K562 (cell line): ENCODE results near the gene CSNK2A1. TPM values are rescaled to one million over a fixed set of nuclear protein-coding genes. Genes with fewer than 3 reads are reported as not detected.

Source experiments
- CHD2 ChIP-seq: IDR thresholded peaks from 2 replicates; pipeline ENCODE4 v1.6.1; 2011; ENCODE audit warnings: low read depth, low read length
- GABPA ChIP-seq: fragments of 200-800 bp; sonication (Bioruptor generic); conservative IDR thresholded peaks from 2 replicates; pipeline ENCODE4 v1.6.1; 2016; ENCODE audit warnings: low read depth, missing genetic modification characterization, missing compliant biosample characterization
- MAFF ChIP-seq: IDR thresholded peaks from 2 replicates; pipeline ENCODE4 v1.6.1; 2012; ENCODE audit warnings: low read length, improper control_type of control experiment
- MAZ ChIP-seq, 2 experiments: fragments of 450-650 bp in 1 of 2; sonication (generic) in 1 of 2; formaldehyde crosslinking; IDR thresholded peaks in 1 of 2; conservative IDR thresholded peaks in 1 of 2; 2 replicates each; pipeline versions ENCODE4 v1.4.0 to v1.5.0; 2020; ENCODE audit warnings: mild to moderate bottlenecking in 1 of 2, missing genetic modification reagents in 1 of 2
- MBD2 ChIP-seq: sonication (generic); IDR thresholded peaks from 2 replicates; pipeline ENCODE4 v1.6.1; 2016; ENCODE audit warnings: low read depth, borderline replicate concordance
- MLLT1 ChIP-seq, 2 experiments: fragments of 450-650 bp; IDR thresholded peaks; 2 replicates each; pipeline ENCODE4 v1.6.1; 2016
- NR1H2 ChIP-seq: sonication (generic); formaldehyde crosslinking; IDR thresholded peaks from 2 replicates; pipeline ENCODE4 v1.4.0; 2020; ENCODE audit warnings: mild to moderate bottlenecking, missing genetic modification reagents
- POLR2B ChIP-seq: fragments of 450-650 bp; IDR thresholded peaks from 2 replicates; pipeline ENCODE4 v1.6.1; 2018; ENCODE audit warnings: low read depth; ENCODE audit not compliant: partially characterized antibody
- SIX5 ChIP-seq, 2 experiments: IDR thresholded peaks; 2 replicates each; pipeline ENCODE4 v1.6.1; 2011; ENCODE audit warnings: low read length in 2 of 2, borderline replicate concordance in 1 of 2, low read depth in 1 of 2, mild to moderate bottlenecking in 1 of 2, moderate library complexity in 1 of 2; ENCODE audit not compliant: insufficient read depth in 1 of 2
- SNRNP70 ChIP-seq: fragments of 200-400 bp; formaldehyde crosslinking; optimal IDR thresholded peaks from 2 replicates; pipeline ENCODE3; 2017; ENCODE audit warnings: low read depth, low read length
- SP2 ChIP-seq: IDR thresholded peaks from 2 replicates; pipeline ENCODE4 v1.6.1; 2011; ENCODE audit warnings: mild to moderate bottlenecking, low read depth, low read length, moderate library complexity; ENCODE audit not compliant: poor library complexity, severe bottlenecking; ENCODE audit errors: extremely low read depth
- SREBF1 ChIP-seq: fragments of 150-350 bp; IDR thresholded peaks from 2 replicates; pipeline ENCODE4 v1.6.1; 2014; ENCODE audit warnings: antibody characterized with exemption, low read depth, low read length, borderline replicate concordance
- ZBTB7A ChIP-seq: IDR thresholded peaks from 2 replicates; pipeline ENCODE4 v1.6.1; 2011; ENCODE audit warnings: low read depth, mild to moderate bottlenecking, low read length, moderate library complexity, borderline replicate concordance; ENCODE audit not compliant: control insufficient read depth
- ZFP91 ChIP-seq: sonication (generic); formaldehyde crosslinking; IDR thresholded peaks from 2 replicates; pipeline ENCODE4 v1.8.0; 2022; ENCODE audit warnings: mild to moderate bottlenecking, missing genetic modification reagents
- ZNF143 ChIP-seq: sonication (generic); formaldehyde crosslinking; IDR thresholded peaks from 2 replicates; pipeline ENCODE4 v1.9.0; 2022; ENCODE audit warnings: mild to moderate bottlenecking, missing genetic modification reagents
- ZNF175 ChIP-seq: fragments of 200-800 bp; sonication (Bioruptor generic); IDR thresholded peaks from 2 replicates; pipeline ENCODE4 v1.6.1; 2016; ENCODE audit warnings: low read depth, mild to moderate bottlenecking, missing genetic modification characterization, missing compliant biosample characterization
- ZNF436 ChIP-seq: fragments of 250-450, 450-650 bp; sonication (Bioruptor Pico); formaldehyde crosslinking; IDR thresholded peaks from 2 replicates; pipeline ENCODE4 v1.7.0; 2020; ENCODE audit warnings: mild to moderate bottlenecking
- ZNF77 ChIP-seq: fragments of 250-450 bp; sonication (Bioruptor Pico); IDR thresholded peaks from 2 replicates; pipeline ENCODE4 v1.5.0; 2020
- polyA plus RNA-seq, 8 experiments: library from polyadenylated mRNA; depleted of rRNA in 4 of 8; stranded (reverse) in 5 of 8; unstranded in 3 of 8; fragments of >200 nt; fragmentation: Nextera tagmentation in 2 of 8; fragmentation: Illumina TruSeq in 1 of 8; extraction: Ambion mirVana in 2 of 8; extraction: Trizol in 1 of 8; gene quantifications; 2 replicates each; pipeline versions ENCODE4 v1.2.1 to v1.2.3, GENCODE V29; 2011 to 2014; ENCODE audit warnings: inconsistent platforms in 1 of 8, missing spikeins in 1 of 8
- total RNA-seq, 7 experiments: library from RNA; depleted of rRNA in 6 of 7; stranded (reverse); fragments of >200 nt in 6 of 7; fragmentation: Illumina TruSeq in 2 of 7; extraction: Trizol in 2 of 7; gene quantifications; 2 replicates each; pipeline versions ENCODE4 v1.2.1 to v1.2.3, GENCODE V29; 2011 to 2021; ENCODE audit warnings: low replicate concordance in 1 of 7
- TF ChIP-seq, protein P1 (sequence below): sonication (generic); formaldehyde crosslinking; IDR thresholded peaks from 2 replicates; pipeline ENCODE4 v1.8.0; 2022; ENCODE audit warnings: missing genetic modification reagents, mild to moderate bottlenecking, borderline replicate concordance
- TF ChIP-seq, protein P2 (sequence below): fragments of 200-800 bp; sonication (Bioruptor generic); IDR thresholded peaks from 2 replicates; pipeline ENCODE4 v1.6.1; 2017; ENCODE audit warnings: missing genetic modification characterization, missing compliant biosample characterization

The CSNK2A1 gene
- total and polyA plus RNA-seq, 9 of the 15 experiments (the other 6 are each of a cell fraction or from before 2014, with no cell fraction given) = 71.0 to 251 (median 103) TPM

DNA sequence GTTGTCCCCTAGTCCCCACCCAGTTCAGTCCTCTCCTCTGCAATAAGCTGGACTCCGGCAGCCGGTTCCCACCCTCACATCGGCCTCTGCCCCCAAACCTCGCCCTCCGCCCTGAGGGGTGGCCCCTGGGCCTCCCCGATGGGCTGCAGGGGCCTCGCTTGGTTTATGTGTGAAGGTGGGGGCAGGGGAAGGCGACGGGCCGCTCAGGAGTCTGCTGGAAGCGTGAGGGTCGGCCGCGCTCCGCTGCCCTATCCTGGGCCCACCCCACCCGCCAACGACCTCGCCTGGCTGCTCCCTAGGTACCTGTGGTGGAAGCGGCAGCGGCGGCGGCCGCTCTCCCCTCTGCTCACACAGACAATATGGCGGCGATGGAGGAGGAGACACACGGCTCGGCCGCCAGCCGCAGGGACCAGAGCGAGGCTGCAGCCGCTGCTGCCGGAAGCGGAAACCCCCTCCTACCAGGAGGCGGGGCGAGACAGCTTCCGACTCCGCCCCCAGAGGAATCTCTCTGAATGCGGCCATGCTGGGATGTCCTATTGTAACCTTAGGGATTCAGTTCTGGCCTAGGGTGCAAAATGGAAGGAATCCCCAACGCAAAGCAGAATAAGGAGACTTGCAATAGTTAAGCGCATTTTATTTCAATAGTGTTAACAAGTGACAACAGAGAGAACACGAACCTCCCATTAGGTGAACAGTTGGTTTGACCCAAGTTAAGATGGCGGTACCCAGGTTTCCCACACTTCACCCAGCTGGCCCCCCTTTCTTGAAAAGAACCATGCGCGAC is at the start of gene CSNK2A1 (continued):
- TF ChIP-seq, protein P1, sequence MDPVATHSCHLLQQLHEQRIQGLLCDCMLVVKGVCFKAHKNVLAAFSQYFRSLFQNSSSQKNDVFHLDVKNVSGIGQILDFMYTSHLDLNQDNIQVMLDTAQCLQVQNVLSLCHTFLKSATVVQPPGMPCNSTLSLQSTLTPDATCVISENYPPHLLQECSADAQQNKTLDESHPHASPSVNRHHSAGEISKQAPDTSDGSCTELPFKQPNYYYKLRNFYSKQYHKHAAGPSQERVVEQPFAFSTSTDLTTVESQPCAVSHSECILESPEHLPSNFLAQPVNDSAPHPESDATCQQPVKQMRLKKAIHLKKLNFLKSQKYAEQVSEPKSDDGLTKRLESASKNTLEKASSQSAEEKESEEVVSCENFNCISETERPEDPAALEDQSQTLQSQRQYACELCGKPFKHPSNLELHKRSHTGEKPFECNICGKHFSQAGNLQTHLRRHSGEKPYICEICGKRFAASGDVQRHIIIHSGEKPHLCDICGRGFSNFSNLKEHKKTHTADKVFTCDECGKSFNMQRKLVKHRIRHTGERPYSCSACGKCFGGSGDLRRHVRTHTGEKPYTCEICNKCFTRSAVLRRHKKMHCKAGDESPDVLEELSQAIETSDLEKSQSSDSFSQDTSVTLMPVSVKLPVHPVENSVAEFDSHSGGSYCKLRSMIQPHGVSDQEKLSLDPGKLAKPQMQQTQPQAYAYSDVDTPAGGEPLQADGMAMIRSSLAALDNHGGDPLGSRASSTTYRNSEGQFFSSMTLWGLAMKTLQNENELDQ = no peak; the same call in 1 of the 2 replicates
- TF ChIP-seq MAZ (CRISPR knock-in tag; conservative IDR thresholded peaks at IDR 0.05 in 1 of 2, IDR thresholded peaks at IDR 0.05 in 1 of 2) = peak; percentile 100
- peak; percentile 41; the same call in 1 of the 2 replicates for TF ChIP-seq ZNF175
- TF ChIP-seq SREBF1 = peak; percentile 70; the same call in 1 of the 2 replicates
- TF ChIP-seq ZFP91 (CRISPR knock-in tag) = no peak
- peak; percentile 69; the same call in 1 of the 2 replicates for TF ChIP-seq ZBTB7A
- no peak for TF ChIP-seq NR1H2 (CRISPR knock-in tag)
- TF ChIP-seq MAFF = peak; percentile 56
- TF ChIP-seq MLLT1 (IDR thresholded peaks at IDR 0.05) = no peak
- peak; percentile 79 for TF ChIP-seq POLR2B
- no peak for TF ChIP-seq SNRNP70
- TF ChIP-seq ZNF436 (CRISPR knock-in tag) = no peak
- no peak for TF ChIP-seq CHD2
- TF ChIP-seq SIX5 (IDR thresholded peaks at IDR 0.05; ENCODE audit: borderline replicate concordance in 1 of 2, insufficient read depth in 1 of 2, low read depth in 1 of 2, low read length in 2 of 2) = peak; percentile 27 to 33; a peak in 2 of 4 replicates
- peak; percentile 84 for TF ChIP-seq MBD2
- peak; percentile 98 for TF ChIP-seq GABPA (tag)
- TF ChIP-seq ZNF77 (CRISPR knock-in tag) = no peak
- TF ChIP-seq, protein P2, sequence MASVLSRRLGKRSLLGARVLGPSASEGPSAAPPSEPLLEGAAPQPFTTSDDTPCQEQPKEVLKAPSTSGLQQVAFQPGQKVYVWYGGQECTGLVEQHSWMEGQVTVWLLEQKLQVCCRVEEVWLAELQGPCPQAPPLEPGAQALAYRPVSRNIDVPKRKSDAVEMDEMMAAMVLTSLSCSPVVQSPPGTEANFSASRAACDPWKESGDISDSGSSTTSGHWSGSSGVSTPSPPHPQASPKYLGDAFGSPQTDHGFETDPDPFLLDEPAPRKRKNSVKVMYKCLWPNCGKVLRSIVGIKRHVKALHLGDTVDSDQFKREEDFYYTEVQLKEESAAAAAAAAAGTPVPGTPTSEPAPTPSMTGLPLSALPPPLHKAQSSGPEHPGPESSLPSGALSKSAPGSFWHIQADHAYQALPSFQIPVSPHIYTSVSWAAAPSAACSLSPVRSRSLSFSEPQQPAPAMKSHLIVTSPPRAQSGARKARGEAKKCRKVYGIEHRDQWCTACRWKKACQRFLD = peak; percentile 72; the same call in 1 of the 2 replicates
- TF ChIP-seq SP2 = no peak
- TF ChIP-seq ZNF143 (CRISPR knock-in tag) = peak; percentile 64
